ENCODE data around the gene WDFY4.

WDFY4 gene

DNA sequence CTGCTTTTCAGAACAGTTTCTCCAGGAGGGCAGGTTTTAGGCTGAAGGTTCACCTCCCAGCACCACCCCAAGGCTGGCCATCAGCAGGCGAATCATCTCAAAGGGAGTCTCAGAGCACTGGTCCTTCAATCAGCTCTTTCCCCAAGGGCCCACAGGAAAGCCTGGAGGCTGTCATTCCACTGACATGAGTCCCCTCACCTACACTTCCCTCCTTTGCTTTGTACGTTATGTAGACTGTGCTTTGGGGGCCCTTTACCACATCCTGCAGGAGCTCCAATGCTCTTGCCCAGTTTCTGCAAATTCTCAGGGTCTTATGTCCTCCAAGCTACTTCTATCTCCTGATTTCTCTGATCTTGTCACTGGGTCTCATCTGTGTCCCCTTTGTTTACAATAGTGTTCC is 15.4 kb downstream of the WDFY4 start:
- no peaks in the 10 kb centered on the region for H3K4me1 Mint-ChIP-seq
- H3K9me3 Mint-ChIP-seq = no peaks in the 10 kb centered on the region
- no peak for DNase-seq
- H3K27me3 Mint-ChIP-seq (ENCODE audit: low read depth, poor library complexity) = peaks cover 34% of the 10 kb centered on the region
- no peak overlapping the region for H3K4me3 Mint-ChIP-seq
- no peaks in the 10 kb centered on the region for H3K36me3 Mint-ChIP-seq (ENCODE audit: low read depth)
- no peak overlapping the region for H3K27ac Mint-ChIP-seq
- TF ChIP-seq CTCF (IDR thresholded peaks at IDR 0.05) = no peak

GRCh38 chr10:48700493-48700892 is 15.8 kb downstream of the WDFY4 start:
- no peak for DNase-seq
- Mint-ChIP-seq H3K9me3 (no peaks in the 10 kb centered on the region), H3K36me3 (ENCODE audit: low read depth) (no peaks in the 10 kb centered on the region), H3K4me1 (no peaks in the 10 kb centered on the region), H3K4me3 (no peak overlapping the region), H3K27me3 (ENCODE audit: low read depth, poor library complexity) (peaks cover 37% of the 10 kb centered on the region), H3K27ac (no peak overlapping the region)
- TF ChIP-seq CTCF (IDR thresholded peaks at IDR 0.05) = no peak

DNA sequence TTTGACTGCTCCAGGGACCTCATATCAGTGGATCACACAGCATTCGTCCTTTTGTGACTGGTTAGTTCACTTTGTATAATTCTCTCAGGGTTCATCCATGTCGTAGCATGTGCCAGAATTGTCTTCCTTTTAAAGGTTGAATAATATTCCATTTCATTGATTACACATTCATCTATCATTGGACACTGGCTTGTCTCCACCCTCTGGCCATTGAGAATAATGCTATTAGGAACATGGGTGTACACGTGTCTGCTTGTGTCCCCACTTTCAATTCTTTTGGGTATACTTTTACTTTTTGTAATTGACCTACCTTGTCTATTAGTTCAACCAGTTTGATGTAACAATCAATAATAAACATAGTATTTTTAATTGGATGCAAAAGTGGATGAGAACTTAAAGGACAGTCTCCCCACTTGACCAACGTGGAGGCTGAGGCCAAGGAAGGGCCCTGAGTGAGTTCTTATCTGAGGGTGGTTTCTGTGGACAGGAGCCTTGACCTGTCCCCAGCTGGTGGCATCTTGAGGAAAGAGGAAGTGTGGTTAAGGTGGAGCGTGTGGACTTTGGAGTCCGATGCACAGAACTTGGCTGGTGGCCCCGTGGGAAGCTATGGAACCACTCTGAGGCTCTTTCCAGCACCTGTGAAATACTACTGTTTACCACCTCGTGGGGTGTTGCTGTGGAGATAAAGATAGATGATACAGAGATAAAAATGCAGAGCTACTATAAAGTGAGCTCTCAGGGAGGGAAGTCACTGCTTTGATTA is 16.6 kb downstream of the WDFY4 start:
- no peak for TF ChIP-seq CTCF (IDR thresholded peaks at IDR 0.05)
- H3K27me3 Mint-ChIP-seq (ENCODE audit: low read depth, poor library complexity) = peaks cover 41% of the 10 kb centered on the region
- no peaks in the 10 kb centered on the region for H3K9me3 Mint-ChIP-seq
- no peaks in the 10 kb centered on the region for H3K36me3 Mint-ChIP-seq (ENCODE audit: low read depth)
- H3K4me1 Mint-ChIP-seq = no peaks in the 10 kb centered on the region
- DNase-seq = no peak
- H3K4me3 Mint-ChIP-seq = no peak overlapping the region
- H3K27ac Mint-ChIP-seq = no peak overlapping the region

DNA sequence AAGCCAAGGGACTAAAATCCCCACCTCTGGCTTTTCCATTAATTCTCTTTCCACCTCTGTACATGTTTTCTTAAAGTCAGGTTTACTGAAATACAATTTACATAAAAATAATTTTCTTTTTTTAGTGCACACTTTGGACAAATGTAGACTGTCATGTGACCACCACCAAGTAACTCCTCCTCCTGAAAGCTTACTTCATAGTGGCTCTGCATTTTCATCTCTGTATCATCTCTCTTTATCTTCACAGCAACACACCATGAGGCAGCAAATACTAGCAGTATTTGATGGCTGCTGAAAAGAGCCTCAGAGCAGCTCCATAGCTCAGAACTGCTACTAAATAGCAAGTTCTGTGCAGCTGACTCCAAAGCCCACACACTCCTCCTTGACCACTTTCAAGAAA is 17.3 kb downstream of the WDFY4 start:
- H3K4me1 Mint-ChIP-seq = no peaks in the 10 kb centered on the region
- no peaks in the 10 kb centered on the region for H3K36me3 Mint-ChIP-seq (ENCODE audit: low read depth)
- no peak for TF ChIP-seq CTCF (IDR thresholded peaks at IDR 0.05)
- H3K9me3 Mint-ChIP-seq = no peaks in the 10 kb centered on the region
- H3K27ac Mint-ChIP-seq = no peak overlapping the region
- H3K27me3 Mint-ChIP-seq (ENCODE audit: low read depth, poor library complexity) = peaks cover 37% of the 10 kb centered on the region
- DNase-seq = no peak
- no peak overlapping the region for H3K4me3 Mint-ChIP-seq

GRCh38 chr10:48703531-48704122 is 19.0 kb downstream of the WDFY4 start:
- Mint-ChIP-seq H3K27me3 (ENCODE audit: low read depth, poor library complexity) (peaks cover 36% of the 10 kb centered on the region), H3K4me3 (no peak overlapping the region), H3K36me3 (ENCODE audit: low read depth) (no peaks in the 10 kb centered on the region), H3K9me3 (no peaks in the 10 kb centered on the region), H3K4me1 (no peaks in the 10 kb centered on the region), H3K27ac (no peak overlapping the region)
- no peak for TF ChIP-seq CTCF (IDR thresholded peaks at IDR 0.05)
- no peak for DNase-seq

DNA sequence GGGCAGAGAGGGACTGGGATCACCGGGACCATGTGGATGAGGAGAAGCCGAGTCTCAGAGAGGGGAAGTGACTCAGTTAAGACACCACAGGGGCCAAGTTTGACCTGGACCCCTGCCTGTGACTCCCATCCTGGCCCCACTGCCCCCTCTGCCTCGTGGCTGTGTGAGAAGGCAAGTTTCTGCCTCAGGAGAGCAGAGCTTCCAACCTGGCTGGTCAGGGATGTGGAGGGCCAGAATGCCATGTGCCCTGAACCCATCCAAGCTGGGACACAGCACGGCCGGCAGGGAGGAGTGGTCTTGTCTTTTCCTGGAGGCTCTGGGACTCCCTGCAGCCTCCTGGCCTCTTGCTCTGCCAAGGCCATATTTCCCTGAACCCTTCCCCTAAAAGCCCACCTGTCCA is 19.5 kb downstream of the WDFY4 start:
- peaks cover 36% of the 10 kb centered on the region for H3K27me3 Mint-ChIP-seq (ENCODE audit: low read depth, poor library complexity)
- no peaks in the 10 kb centered on the region for H3K9me3 Mint-ChIP-seq
- no peaks in the 10 kb centered on the region for H3K36me3 Mint-ChIP-seq (ENCODE audit: low read depth)
- H3K4me1 Mint-ChIP-seq = no peaks in the 10 kb centered on the region
- no peak overlapping the region for H3K4me3 Mint-ChIP-seq
- no peak for TF ChIP-seq CTCF (IDR thresholded peaks at IDR 0.05)
- H3K27ac Mint-ChIP-seq = no peak overlapping the region
- no peak for DNase-seq
